OCI-LY7 (cell line): ENCODE measurements around the gene NMRAL1. TPM values are rescaled to one million over a fixed set of nuclear protein-coding genes. Genes with fewer than 3 reads are reported as not detected.

Source experiments
- BruUV-seq: library from RNA; stranded (reverse); fragments of 400-500 nt; replicated peaks from 2 replicates; lab custom pipeline; 2021; lab: Mats Ljungman, UMichigan
- CTCF ChIA-PET: fragments of 300-600 bp; sonication (Branson Sonifier 250); formaldehyde crosslinking; loops from one replicate; lab custom pipeline; 2022; ENCODE audit warnings: antibody characterized with exemption; ENCODE audit not compliant: unreplicated experiment; lab: Charles Lee
- POLR2A ChIA-PET: fragments of 300-600 bp; sonication (Branson Sonifier 250); formaldehyde crosslinking; loops from one replicate; lab custom pipeline; 2022; ENCODE audit warnings: antibody characterized with exemption; lab: Charles Lee
- DNase-seq: peaks from one replicate; pipeline ENCODE4 v3.0.0-alpha.2; 2015; ENCODE audit warnings: low spot score
- H2AFZ ChIP-seq: fragments of 200-600 bp; sonication (generic), shearing (Covaris generic); 2 replicates; pipeline ENCODE4 v1.6.1; 2014; ENCODE audit warnings: mild to moderate bottlenecking, antibody characterized with exemption, low read length, moderate library complexity
- H3K27ac ChIP-seq: fragments of 200-600 bp; sonication (generic); 2 replicates; pipeline ENCODE4 v1.5.1; 2014; ENCODE audit warnings: mixed run types, low read depth, mild to moderate bottlenecking, moderate library complexity, low read length, inconsistent platforms; ENCODE audit not compliant: poor library complexity, severe bottlenecking
- H3K36me3 ChIP-seq: fragments of 200-600 bp; sonication (generic); 2 replicates; pipeline ENCODE4 v1.6.1; 2014; ENCODE audit warnings: mild to moderate bottlenecking, antibody characterized with exemption, low read length, moderate library complexity, mixed read lengths; ENCODE audit not compliant: insufficient read depth
- H3K4me1 ChIP-seq: fragments of 200-600 bp; sonication (generic); 2 replicates; pipeline ENCODE4 v1.5.1; 2014; ENCODE audit warnings: mild to moderate bottlenecking, low read length; ENCODE audit not compliant: insufficient read depth, poor library complexity, severe bottlenecking
- H3K4me2 ChIP-seq: fragments of 200-600 bp; sonication (generic); 2 replicates; pipeline ENCODE4 v1.6.1; 2014; ENCODE audit warnings: mild to moderate bottlenecking, low read length
- H3K4me3 ChIP-seq: fragments of 200-600 bp; sonication (generic); 2 replicates; pipeline ENCODE4 v1.5.1; 2014; ENCODE audit warnings: mild to moderate bottlenecking, low read depth, low read length; ENCODE audit not compliant: poor library complexity, severe bottlenecking
- H3K79me2 ChIP-seq: fragments of 200-600 bp; sonication (generic); 2 replicates; pipeline ENCODE4 v1.6.1; 2016; ENCODE audit warnings: low read depth, mild to moderate bottlenecking, low read length, moderate library complexity, mixed read lengths; ENCODE audit not compliant: insufficient read depth
- H3K9me2 ChIP-seq: fragments of 200-600 bp; sonication (generic); 2 replicates; pipeline ENCODE4 v1.6.1; 2016; ENCODE audit warnings: mild to moderate bottlenecking, low read length, mixed read lengths; ENCODE audit not compliant: insufficient read depth
- H3K9me3 ChIP-seq: fragments of 200-600 bp; sonication (generic); 2 replicates; pipeline ENCODE4 v1.6.1; 2014; ENCODE audit warnings: mild to moderate bottlenecking, mixed run types, low read length, mixed read lengths
- H4K20me1 ChIP-seq: fragments of 200-600 bp; sonication (generic); 2 replicates; pipeline ENCODE4 v1.6.1; 2014; ENCODE audit warnings: mild to moderate bottlenecking, antibody characterized with exemption, low read length, moderate library complexity, mixed read lengths; ENCODE audit not compliant: insufficient read depth
- EZH2phosphoT487 ChIP-seq: fragments of 200-600 bp; sonication (generic); IDR thresholded peaks from 2 replicates; pipeline ENCODE4 v1.6.1; 2018; ENCODE audit warnings: low read depth, borderline replicate concordance, mild to moderate bottlenecking, mixed run types, antibody characterized with exemption, low read length, moderate library complexity, mixed read lengths
- intact Hi-C: fragments of 100-400 bp; cut with micrococcal nuclease; formaldehyde crosslinking; loops from one replicate; pipeline ENCODE4 v1.10.0; 2022; ENCODE audit not compliant: unreplicated experiment
- total RNA-seq, 2 experiments: library from RNA; depleted of rRNA in 1 of 2; stranded (reverse); fragments of >200 nt in 1 of 2; shearing (Covaris generic) in 1 of 2; gene quantifications; 2 replicates each; pipeline ENCODE4 v1.2.3, GENCODE V29; 2014 to 2022
- TF ChIP-seq, protein P1 (sequence below): fragments of 200-600 bp; sonication (generic); conservative IDR thresholded peaks from 2 replicates; pipeline ENCODE4 v1.5.1; 2014; ENCODE audit warnings: mild to moderate bottlenecking, antibody characterized with exemption, low read length, moderate library complexity, mixed read lengths

Gene NMRAL1
- total RNA-seq, 2 experiments from 2014 or later, result 92.8 to 139 TPM

DNA sequence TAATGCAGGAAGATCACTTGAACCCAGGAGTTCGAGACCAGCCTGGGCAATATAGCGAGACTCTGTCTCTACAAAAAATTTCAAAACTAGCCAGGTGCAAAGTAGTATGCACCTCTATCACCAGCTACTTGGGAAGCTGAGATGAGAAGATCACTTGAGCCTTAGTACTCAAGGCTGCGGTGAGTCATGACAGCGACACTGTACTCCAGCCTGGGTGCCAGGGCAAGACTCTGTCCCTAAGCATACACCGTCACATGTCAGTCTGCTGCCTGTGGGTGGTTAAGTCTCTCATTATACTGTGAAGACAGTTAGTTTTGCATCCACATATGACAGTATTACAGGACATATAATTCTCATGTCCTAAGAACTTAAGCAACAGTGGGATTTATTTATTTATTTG lies 21.8 kb downstream of the NMRAL1 start:
- H4K20me1 ChIP-seq, result no peaks in the 10 kb centered on the region
- H2AFZ ChIP-seq, result no peak overlapping the region
- no TSS peak for BruUV-seq
- TF ChIP-seq, protein P1, sequence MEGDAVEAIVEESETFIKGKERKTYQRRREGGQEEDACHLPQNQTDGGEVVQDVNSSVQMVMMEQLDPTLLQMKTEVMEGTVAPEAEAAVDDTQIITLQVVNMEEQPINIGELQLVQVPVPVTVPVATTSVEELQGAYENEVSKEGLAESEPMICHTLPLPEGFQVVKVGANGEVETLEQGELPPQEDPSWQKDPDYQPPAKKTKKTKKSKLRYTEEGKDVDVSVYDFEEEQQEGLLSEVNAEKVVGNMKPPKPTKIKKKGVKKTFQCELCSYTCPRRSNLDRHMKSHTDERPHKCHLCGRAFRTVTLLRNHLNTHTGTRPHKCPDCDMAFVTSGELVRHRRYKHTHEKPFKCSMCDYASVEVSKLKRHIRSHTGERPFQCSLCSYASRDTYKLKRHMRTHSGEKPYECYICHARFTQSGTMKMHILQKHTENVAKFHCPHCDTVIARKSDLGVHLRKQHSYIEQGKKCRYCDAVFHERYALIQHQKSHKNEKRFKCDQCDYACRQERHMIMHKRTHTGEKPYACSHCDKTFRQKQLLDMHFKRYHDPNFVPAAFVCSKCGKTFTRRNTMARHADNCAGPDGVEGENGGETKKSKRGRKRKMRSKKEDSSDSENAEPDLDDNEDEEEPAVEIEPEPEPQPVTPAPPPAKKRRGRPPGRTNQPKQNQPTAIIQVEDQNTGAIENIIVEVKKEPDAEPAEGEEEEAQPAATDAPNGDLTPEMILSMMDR, result no peak
- TF ChIP-seq EZH2phosphoT487, result no peak
- no peak overlapping the region for H3K4me3 ChIP-seq
- intact Hi-C loops, result no loop called here
- H3K9me2 ChIP-seq, result no peaks in the 10 kb centered on the region
- H3K9me3 ChIP-seq, result no peaks in the 10 kb centered on the region
- ChIA-PET POLR2A (no interaction called here), CTCF (no interaction called here)
- no peak overlapping the region for H3K27ac ChIP-seq
- H3K4me1 ChIP-seq, result no peaks in the 10 kb centered on the region
- DNase-seq, result no peak
- no peaks in the 10 kb centered on the region for H3K79me2 ChIP-seq
- no peak overlapping the region for H3K4me2 ChIP-seq
- H3K36me3 ChIP-seq, result peaks cover 96% of the 10 kb centered on the region

DNA sequence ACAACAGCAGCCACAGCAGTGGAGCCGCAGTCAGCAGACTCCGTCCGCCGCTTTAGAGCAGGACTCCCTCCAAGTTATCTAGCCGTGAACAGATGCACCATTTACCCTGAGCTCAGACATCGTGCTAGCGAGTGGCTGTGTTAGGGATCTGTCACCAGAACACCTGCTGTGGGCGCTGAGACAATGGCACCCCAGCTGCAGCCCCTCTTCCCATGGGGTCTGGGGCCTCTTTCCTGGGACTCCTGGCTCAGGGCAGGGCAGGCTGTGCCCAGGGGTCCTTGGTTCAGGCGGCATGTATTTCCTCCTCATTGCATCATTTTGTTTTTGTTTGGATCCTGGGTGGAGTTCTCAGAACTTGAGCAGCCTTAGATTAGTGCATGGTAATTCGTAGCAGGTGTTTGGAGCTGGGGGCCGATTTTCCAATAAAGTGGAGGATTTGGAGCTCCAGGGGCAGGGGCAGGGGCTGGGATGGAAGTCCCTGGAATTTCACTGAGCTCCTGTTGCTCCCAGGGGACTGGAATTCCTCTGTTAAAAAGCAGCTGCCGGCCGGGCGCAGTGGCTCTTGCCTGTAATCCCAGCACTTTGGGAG lies 23.4 kb downstream of the NMRAL1 start:
- Histone ChIP-seq H3K4me1 (no peaks in the 10 kb centered on the region), H3K9me2 (no peaks in the 10 kb centered on the region), H3K4me3 (no peak overlapping the region), H3K79me2 (no peaks in the 10 kb centered on the region), H2AFZ (no peak overlapping the region), H3K4me2 (no peak overlapping the region), H3K36me3 (peaks cover 96% of the 10 kb centered on the region), H3K9me3 (no peaks in the 10 kb centered on the region), H3K27ac (no peak overlapping the region), H4K20me1 (no peaks in the 10 kb centered on the region)
- no peak for TF ChIP-seq EZH2phosphoT487
- TF ChIP-seq, protein P1, result no peak
- BruUV-seq, result no TSS peak
- POLR2A ChIA-PET, result interaction anchor here (0.6 kb wide), 1 partner anchor 99 kb away, joined by 3 read pairs; no protein-coding TSS in a partner anchor
- DNase-seq, result no peak
- CTCF ChIA-PET, result no interaction called here
- intact Hi-C loops, result no loop called here

DNA sequence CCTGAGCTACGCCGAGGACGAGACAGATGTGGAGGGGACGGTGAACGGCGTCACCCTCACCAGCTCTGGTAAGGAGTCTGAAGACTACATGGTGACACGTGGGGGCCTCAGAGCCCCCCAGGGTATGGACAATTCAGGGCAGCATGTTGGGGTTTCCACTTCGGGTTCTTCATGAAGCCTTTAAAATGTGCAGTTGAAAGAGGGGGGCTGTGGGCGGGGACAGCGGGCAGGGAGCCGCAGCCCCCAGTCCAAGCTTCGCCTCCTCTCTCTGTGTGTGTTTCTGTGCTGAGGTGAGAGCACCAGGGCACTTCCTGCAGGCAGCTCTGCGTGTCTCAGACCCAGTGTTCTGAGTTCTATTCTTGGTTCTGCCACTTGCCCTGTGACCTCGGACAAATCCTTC lies 24.0 kb downstream of the NMRAL1 start:
- Histone ChIP-seq H3K9me2 (no peaks in the 10 kb centered on the region), H3K4me2 (no peak overlapping the region), H3K27ac (no peak overlapping the region), H3K4me1 (no peaks in the 10 kb centered on the region), H3K79me2 (no peaks in the 10 kb centered on the region), H3K36me3 (peaks cover 96% of the 10 kb centered on the region), H3K9me3 (no peaks in the 10 kb centered on the region), H3K4me3 (no peak overlapping the region), H2AFZ (no peak overlapping the region), H4K20me1 (no peaks in the 10 kb centered on the region)
- DNase-seq, result no peak
- no TSS peak for BruUV-seq
- ChIA-PET POLR2A (no interaction called here), CTCF (no interaction called here)
- no peak for TF ChIP-seq EZH2phosphoT487
- TF ChIP-seq, protein P1, result no peak
- intact Hi-C loops, result no loop called here
